HCT116 (cell line): Measurements from ENCODE around the gene CLEC16A. TPM values are rescaled to one million over a fixed set of nuclear protein-coding genes. Genes with fewer than 3 reads are reported as not detected.

Experiments used
- ATAC-seq: fragments of 200-7000 bp; cut with Tn5 transposase; 2 replicates; pipeline ENCODE4 v1.9.1; 2020; ENCODE audit warnings: mild to moderate bottlenecking, moderate library complexity
- BruUV-seq: library from RNA; stranded (reverse); fragments of 400-500 nt; replicated peaks from 2 replicates; lab custom pipeline; 2021; lab: Mats Ljungman, UMichigan
- CTCF ChIA-PET: fragments of 300-600 bp; sonication (Branson Sonifier 250); formaldehyde crosslinking; loops from one replicate; lab custom pipeline; 2021; ENCODE audit warnings: antibody characterized with exemption; lab: Charles Lee
- POLR2A ChIA-PET: fragments of 300-600, 350-600 bp; sonication (Branson Sonifier 250); formaldehyde crosslinking; loops from one replicate; lab custom pipeline; 2021; ENCODE audit warnings: antibody characterized with exemption; lab: Charles Lee
- RAD21 ChIA-PET, 2 experiments: fragments of 300-600 bp; sonication (Branson Sonifier 250); formaldehyde crosslinking; loops; one replicate each; lab custom pipeline; 2023; ENCODE audit warnings: low total read pairs in 2 of 2; ENCODE audit not compliant: uncharacterized antibody in 2 of 2, unreplicated experiment in 2 of 2, low non-redundant PET in 1 of 2; lab: Charles Lee
- DNase-seq: peaks from one replicate; pipeline ENCODE4 v3.0.0-alpha.2; 2010; ENCODE audit warnings: low read depth, low spot score
- H2AFZ ChIP-seq: fragments of 200-600 bp; shearing (Covaris generic), sonication (generic); 2 replicates; pipeline ENCODE4 v1.6.1; 2017; ENCODE audit warnings: low read depth, mixed run types, mixed read lengths, antibody characterized with exemption, low read length; ENCODE audit not compliant: poor library complexity, severe bottlenecking
- H3K27ac ChIP-seq: 2 replicates; pipeline ENCODE4 v1.5.1; 2012; ENCODE audit warnings: low read depth, low read length
- H3K27me3 ChIP-seq: fragments of 200-600 bp; sonication (generic); 2 replicates; pipeline ENCODE4 v1.6.1; 2016; ENCODE audit warnings: mixed run types, low read length, mixed read lengths; ENCODE audit not compliant: insufficient read depth
- H3K36me3 ChIP-seq, 2 experiments: fragments of 200-500 bp in 1 of 2; fragments of 200-600 bp in 1 of 2; sonication (Bioruptor generic) in 1 of 2; sonication (generic) in 1 of 2; 2 replicates each; pipeline versions ENCODE4 v1.5.1 to v1.6.1; 2014 to 2016; ENCODE audit warnings: low read length in 2 of 2, inconsistent platforms in 1 of 2, mixed read lengths in 1 of 2, mixed run types in 1 of 2; ENCODE audit not compliant: insufficient read depth in 2 of 2, control insufficient read depth in 1 of 2
- H3K4me1 ChIP-seq, 2 experiments: fragments of 200-600 bp in 1 of 2; sonication (generic) in 1 of 2; 2 replicates each; pipeline versions ENCODE4 v1.5.1 to v1.6.1; 2012 to 2017; ENCODE audit warnings: low read length in 2 of 2, inconsistent platforms in 1 of 2, mild to moderate bottlenecking in 1 of 2, mixed read lengths in 1 of 2, mixed run types in 1 of 2, moderate library complexity in 1 of 2; ENCODE audit not compliant: insufficient read depth in 2 of 2, control insufficient read depth in 1 of 2
- H3K4me2 ChIP-seq: fragments of 200-600 bp; sonication (generic); 2 replicates; pipeline ENCODE4 v1.6.1; 2017; ENCODE audit warnings: mixed run types, low read length, mixed read lengths
- H3K4me3 ChIP-seq, 2 experiments: fragments of 200-600 bp in 1 of 2; sonication (generic) in 1 of 2; replicated peaks in 1 of 2; 2 replicates each; pipeline ENCODE4 v1.5.1; 2011 to 2016; ENCODE audit warnings: low read length in 2 of 2, control low read depth in 1 of 2, low read depth in 1 of 2, mild to moderate bottlenecking in 1 of 2, mixed read lengths in 1 of 2, mixed run types in 1 of 2
- H3K79me2 ChIP-seq: fragments of 200-600 bp; sonication (generic); 2 replicates; pipeline ENCODE4 v1.6.1; 2017; ENCODE audit warnings: mild to moderate bottlenecking, mixed run types, low read length, moderate library complexity, mixed read lengths; ENCODE audit not compliant: insufficient read depth
- H3K9ac ChIP-seq: fragments of 200-600 bp; sonication (generic); 2 replicates; pipeline ENCODE4 v1.6.1; 2016; ENCODE audit warnings: low read length, mixed read lengths
- H3K9me2 ChIP-seq: fragments of 200-600 bp; sonication (generic), shearing (Covaris generic); 2 replicates; pipeline ENCODE4 v1.6.1; 2017; ENCODE audit warnings: mixed run types, mild to moderate bottlenecking, moderate library complexity; ENCODE audit not compliant: insufficient read depth
- H3K9me3 ChIP-seq, 2 experiments: fragments of 200-500 bp in 1 of 2; fragments of 200-600 bp in 1 of 2; sonication (Bioruptor generic) in 1 of 2; sonication (generic) in 1 of 2; 2 replicates each; pipeline ENCODE4 v1.6.1; 2014 to 2017; ENCODE audit warnings: low read length in 2 of 2, mixed read lengths in 2 of 2, inconsistent platforms in 1 of 2, low read depth in 1 of 2, mild to moderate bottlenecking in 1 of 2, mixed run types in 1 of 2, moderate library complexity in 1 of 2; ENCODE audit not compliant: control insufficient read depth in 1 of 2, insufficient read depth in 1 of 2
- H4K20me1 ChIP-seq: fragments of 200-600 bp; sonication (generic), shearing (Covaris generic); 2 replicates; pipeline ENCODE4 v1.6.1; 2017; ENCODE audit warnings: mixed run types, mild to moderate bottlenecking, moderate library complexity; ENCODE audit not compliant: insufficient read depth
- ATF3 ChIP-seq: IDR thresholded peaks from 2 replicates; pipeline ENCODE4 v1.6.1; 2012
- CEBPB ChIP-seq: IDR thresholded peaks from 2 replicates; pipeline ENCODE4 v1.6.1; 2012; ENCODE audit warnings: low read depth
- EGR1 ChIP-seq: IDR thresholded peaks from 2 replicates; pipeline ENCODE4 v1.6.1; 2012; ENCODE audit warnings: low read depth
- ELF1 ChIP-seq: IDR thresholded peaks from 2 replicates; pipeline ENCODE4 v1.6.1; 2012; ENCODE audit warnings: low read depth, borderline replicate concordance
- EZH2phosphoT487 ChIP-seq: fragments of 200-600 bp; IDR thresholded peaks from 2 replicates; pipeline ENCODE4 v1.6.1; 2018; ENCODE audit warnings: antibody characterized with exemption, borderline replicate concordance
- JUND ChIP-seq: IDR thresholded peaks from 2 replicates; pipeline ENCODE4 v1.6.1; 2012
- MAX ChIP-seq: IDR thresholded peaks from 2 replicates; pipeline ENCODE4 v1.6.1; 2012
- SIN3A ChIP-seq: IDR thresholded peaks from 2 replicates; pipeline ENCODE4 v1.6.1; 2012; ENCODE audit warnings: low read depth
- SP1 ChIP-seq: IDR thresholded peaks from 2 replicates; pipeline ENCODE4 v1.6.1; 2012; ENCODE audit warnings: low read depth
- SRF ChIP-seq: IDR thresholded peaks from 2 replicates; pipeline ENCODE4 v1.6.1; 2012; ENCODE audit warnings: low read depth
- TCF7L2 ChIP-seq: IDR thresholded peaks from 2 replicates; pipeline ENCODE4 v1.7.0; 2011; ENCODE audit warnings: borderline replicate concordance, inconsistent platforms; ENCODE audit not compliant: insufficient read depth, insufficient read length; ENCODE audit errors: extremely low read depth
- YY1 ChIP-seq: IDR thresholded peaks from 2 replicates; pipeline ENCODE4 v1.6.1; 2011; ENCODE audit warnings: low read length, low read depth, moderate library complexity, mild to moderate bottlenecking; ENCODE audit not compliant: insufficient replicate concordance; ENCODE audit errors: extremely low read depth
- ZFX ChIP-seq: fragments of 450-650 bp; IDR thresholded peaks from 2 replicates; pipeline ENCODE4 v1.6.1; 2017
- intact Hi-C: fragments of 100-400 bp; cut with micrococcal nuclease; formaldehyde crosslinking; loops from 2 replicates; pipeline ENCODE4 v1.10.0; 2022
- total RNA-seq: library from RNA; stranded (reverse); gene quantifications from one replicate; pipeline ENCODE4 v1.2.1, GENCODE V29; 2021; ENCODE audit not compliant: unreplicated experiment
- TF ChIP-seq, protein P1 (sequence below): IDR thresholded peaks from 2 replicates; pipeline ENCODE4 v1.6.1; 2011; ENCODE audit warnings: mild to moderate bottlenecking, low read length, moderate library complexity; ENCODE audit not compliant: insufficient replicate concordance; ENCODE audit errors: extremely low read depth
- TF ChIP-seq, protein P2 (sequence below): IDR thresholded peaks from 2 replicates; pipeline ENCODE4 v1.6.1; 2012; ENCODE audit warnings: low read depth

The CLEC16A gene
- total RNA-seq, 1 experiment from 2014 or later: 18.0 TPM

DNA sequence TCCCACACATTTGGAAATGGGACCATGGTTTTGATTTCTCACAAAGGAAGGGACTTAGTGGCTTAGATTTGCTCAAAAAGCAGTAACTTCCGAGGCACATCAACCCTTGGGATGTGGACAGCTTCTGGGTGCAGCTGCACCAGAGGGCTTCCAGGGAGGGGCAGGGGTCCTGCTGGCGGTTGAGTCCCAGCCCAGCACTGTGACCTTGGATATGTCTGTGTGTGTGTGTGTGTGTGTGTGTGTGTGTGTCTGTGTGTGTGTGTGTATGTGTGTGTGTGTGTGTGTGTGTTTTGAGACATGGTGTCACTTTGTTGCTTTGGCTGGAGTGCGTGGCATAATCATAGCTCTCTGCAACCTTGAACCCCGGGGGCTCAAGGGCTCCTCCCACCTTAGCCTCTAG lies 130.8 kb downstream of the CLEC16A start:
- H3K79me2 ChIP-seq: no peaks in the 10 kb centered on the region
- H3K4me1 ChIP-seq: peaks cover 8 to 28% of the 10 kb centered on the region in 2 experiments; a peak in 3 of 4 replicates
- no peaks in the 10 kb centered on the region for H3K9me2 ChIP-seq
- BruUV-seq: no TSS peak
- CTCF ChIA-PET: no interaction called here
- DNase-seq (no peak), ATAC-seq (no peak)
- no peak overlapping the region for H2AFZ ChIP-seq
- no peaks in the 10 kb centered on the region for H3K36me3 ChIP-seq
- H3K27me3 ChIP-seq: no peaks in the 10 kb centered on the region
- RAD21 ChIA-PET: no interaction called here
- POLR2A ChIA-PET: no interaction called here
- no peak overlapping the region for H3K9ac ChIP-seq
- H3K4me2 ChIP-seq: no peak overlapping the region
- no peak overlapping the region for H3K27ac ChIP-seq
- TF ChIP-seq MAX (no peak), JUND (no peak), SRF (no peak), ATF3 (no peak)
- TF ChIP-seq, protein P1, sequence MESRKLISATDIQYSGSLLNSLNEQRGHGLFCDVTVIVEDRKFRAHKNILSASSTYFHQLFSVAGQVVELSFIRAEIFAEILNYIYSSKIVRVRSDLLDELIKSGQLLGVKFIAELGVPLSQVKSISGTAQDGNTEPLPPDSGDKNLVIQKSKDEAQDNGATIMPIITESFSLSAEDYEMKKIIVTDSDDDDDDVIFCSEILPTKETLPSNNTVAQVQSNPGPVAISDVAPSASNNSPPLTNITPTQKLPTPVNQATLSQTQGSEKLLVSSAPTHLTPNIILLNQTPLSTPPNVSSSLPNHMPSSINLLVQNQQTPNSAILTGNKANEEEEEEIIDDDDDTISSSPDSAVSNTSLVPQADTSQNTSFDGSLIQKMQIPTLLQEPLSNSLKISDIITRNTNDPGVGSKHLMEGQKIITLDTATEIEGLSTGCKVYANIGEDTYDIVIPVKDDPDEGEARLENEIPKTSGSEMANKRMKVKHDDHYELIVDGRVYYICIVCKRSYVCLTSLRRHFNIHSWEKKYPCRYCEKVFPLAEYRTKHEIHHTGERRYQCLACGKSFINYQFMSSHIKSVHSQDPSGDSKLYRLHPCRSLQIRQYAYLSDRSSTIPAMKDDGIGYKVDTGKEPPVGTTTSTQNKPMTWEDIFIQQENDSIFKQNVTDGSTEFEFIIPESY: no peak
- no peak overlapping the region for H3K4me3 ChIP-seq
- intact Hi-C loops: no loop called here
- no peaks in the 10 kb centered on the region for H4K20me1 ChIP-seq
- H3K9me3 ChIP-seq: no peaks in the 10 kb centered on the region

DNA sequence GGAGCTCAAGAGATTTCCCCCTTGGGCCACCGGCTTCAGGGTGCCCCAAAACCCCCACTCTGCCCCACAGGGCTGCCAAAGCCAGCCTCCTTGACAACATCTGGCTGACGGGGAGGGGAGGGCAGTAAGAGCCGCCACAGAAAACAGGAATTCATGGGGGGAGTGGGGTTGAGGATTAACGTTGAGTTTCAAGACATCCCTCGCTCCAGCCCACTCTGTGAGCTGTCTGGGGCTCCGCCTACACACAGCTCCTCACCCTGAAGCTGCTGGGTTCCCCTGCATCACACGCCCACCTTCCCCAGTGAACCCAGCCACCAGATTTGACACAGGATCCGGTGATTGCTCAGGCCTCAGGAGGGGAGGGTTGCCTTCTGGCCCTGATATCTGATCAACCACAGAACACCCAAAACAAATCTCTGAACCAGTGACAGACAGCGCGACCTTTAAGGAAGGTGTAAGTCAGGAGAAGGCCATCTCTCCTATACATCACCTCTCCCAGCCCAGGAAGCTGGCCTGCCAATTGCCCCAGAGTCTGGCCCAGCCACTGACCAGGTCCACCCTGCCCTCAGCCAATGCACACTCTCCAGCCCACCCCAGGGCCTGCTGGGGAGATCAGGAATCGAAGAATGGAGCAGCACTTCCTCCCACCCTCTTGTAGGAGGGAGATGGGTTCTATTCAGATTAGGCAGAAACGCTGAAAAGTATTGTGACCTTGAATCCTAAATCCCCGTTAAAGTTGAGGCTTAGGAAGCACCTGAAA lies 132.1 kb downstream of the CLEC16A start:
- no peaks in the 10 kb centered on the region for H3K27me3 ChIP-seq
- ChIA-PET RAD21 (no interaction called here), CTCF (no interaction called here), POLR2A (no interaction called here)
- intact Hi-C loops: no loop called here
- H4K20me1 ChIP-seq: no peaks in the 10 kb centered on the region
- H3K9ac ChIP-seq: no peak overlapping the region
- no TSS peak for BruUV-seq
- no peaks in the 10 kb centered on the region for H3K79me2 ChIP-seq
- no peak overlapping the region for H3K4me3 ChIP-seq
- no peak for DNase-seq
- H3K27ac ChIP-seq: no peak overlapping the region
- no peaks in the 10 kb centered on the region for H3K9me3 ChIP-seq
- no peaks in the 10 kb centered on the region for H3K36me3 ChIP-seq
- no peak overlapping the region for H2AFZ ChIP-seq
- no peaks in the 10 kb centered on the region for H3K9me2 ChIP-seq
- H3K4me2 ChIP-seq: no peak overlapping the region
- peaks cover 8 to 28% of the 10 kb centered on the region in 2 experiments; a peak in 3 of 4 replicates for H3K4me1 ChIP-seq
- no peak for ATAC-seq
- TF ChIP-seq CEBPB (no peak), YY1 (no peak), ELF1 (no peak), EGR1 (no peak), ZFX (no peak), TCF7L2 (no peak), SIN3A (no peak), EZH2phosphoT487 (no peak), JUND (no peak), SP1 (no peak), SRF (no peak)
- TF ChIP-seq, protein P2, sequence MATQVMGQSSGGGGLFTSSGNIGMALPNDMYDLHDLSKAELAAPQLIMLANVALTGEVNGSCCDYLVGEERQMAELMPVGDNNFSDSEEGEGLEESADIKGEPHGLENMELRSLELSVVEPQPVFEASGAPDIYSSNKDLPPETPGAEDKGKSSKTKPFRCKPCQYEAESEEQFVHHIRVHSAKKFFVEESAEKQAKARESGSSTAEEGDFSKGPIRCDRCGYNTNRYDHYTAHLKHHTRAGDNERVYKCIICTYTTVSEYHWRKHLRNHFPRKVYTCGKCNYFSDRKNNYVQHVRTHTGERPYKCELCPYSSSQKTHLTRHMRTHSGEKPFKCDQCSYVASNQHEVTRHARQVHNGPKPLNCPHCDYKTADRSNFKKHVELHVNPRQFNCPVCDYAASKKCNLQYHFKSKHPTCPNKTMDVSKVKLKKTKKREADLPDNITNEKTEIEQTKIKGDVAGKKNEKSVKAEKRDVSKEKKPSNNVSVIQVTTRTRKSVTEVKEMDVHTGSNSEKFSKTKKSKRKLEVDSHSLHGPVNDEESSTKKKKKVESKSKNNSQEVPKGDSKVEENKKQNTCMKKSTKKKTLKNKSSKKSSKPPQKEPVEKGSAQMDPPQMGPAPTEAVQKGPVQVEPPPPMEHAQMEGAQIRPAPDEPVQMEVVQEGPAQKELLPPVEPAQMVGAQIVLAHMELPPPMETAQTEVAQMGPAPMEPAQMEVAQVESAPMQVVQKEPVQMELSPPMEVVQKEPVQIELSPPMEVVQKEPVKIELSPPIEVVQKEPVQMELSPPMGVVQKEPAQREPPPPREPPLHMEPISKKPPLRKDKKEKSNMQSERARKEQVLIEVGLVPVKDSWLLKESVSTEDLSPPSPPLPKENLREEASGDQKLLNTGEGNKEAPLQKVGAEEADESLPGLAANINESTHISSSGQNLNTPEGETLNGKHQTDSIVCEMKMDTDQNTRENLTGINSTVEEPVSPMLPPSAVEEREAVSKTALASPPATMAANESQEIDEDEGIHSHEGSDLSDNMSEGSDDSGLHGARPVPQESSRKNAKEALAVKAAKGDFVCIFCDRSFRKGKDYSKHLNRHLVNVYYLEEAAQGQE: no peak
